HG03558 (cell line): ENCODE data around the gene PSMA7.

ENCODE experiments used
- ATAC-seq: cut with Tn5 transposase; IDR thresholded peaks from one replicate; pipeline ENCODE4 v1.9.1; 2021; ENCODE audit warnings: moderate number of reproducible peaks; ENCODE audit not compliant: unreplicated experiment; ENCODE audit errors: extremely low read depth

The PSMA7 gene

GRCh38 chr20:62101078-62101477 is 42.1 kb downstream of the PSMA7 start:
- no peak for ATAC-seq

- ATAC-seq: no peak
Observed at GRCh38 chr20:62097881-62098407, 45.2 kb downstream of the PSMA7 start.

GRCh38 chr20:62096421-62097380 is 46.5 kb downstream of the PSMA7 start:
- ATAC-seq: no peak

GRCh38 chr20:62089393-62089792 is 53.8 kb downstream of the PSMA7 start:
- ATAC-seq: no peak

GRCh38 chr20:62088258-62089127 is 54.7 kb downstream of the PSMA7 start:
- no peak for ATAC-seq

GRCh38 chr20:62087632-62088031 is 55.6 kb downstream of the PSMA7 start:
- no peak for ATAC-seq

GRCh38 chr20:62087227-62087626 is 56.0 kb downstream of the PSMA7 start:
- ATAC-seq: no peak
